Measurements from ENCODE around the gene CDC14A.
"Not testable (repeated sequence)": the region's sequence is repeated elsewhere in the genome, so short reads cannot be mapped to it uniquely, and the experiment has no call there.

CDC14A gene

GRCh38 chr1:100366209-100366525 is 13.9 kb downstream of the CDC14A start:
- no peak overlapping the region for H3K4me2 ChIP-seq

GRCh38 chr1:100369339-100369738 is 17.0 kb downstream of the CDC14A start:
- H3K4me3 ChIP-seq, H3K27ac ChIP-seq, H3K9ac ChIP-seq, H3K4me1 ChIP-seq, H3K4me2 ChIP-seq, H3K27me3 ChIP-seq: not testable (repeated sequence)
- Histone ChIP-seq H3K9me3 (replicated peaks in 1 of 11) (peaks cover 9 to 37% (median 29%) of the 10 kb centered on the region in 11 experiments; a peak in 20 of 22 replicates), H4K20me1 (peaks cover 0 to 22% (median 0%) of the 10 kb centered on the region in 11 experiments; a peak in 4 of 22 replicates), H3K36me3 (peaks cover 17 to 65% (median 46%) of the 10 kb centered on the region in 11 experiments; a peak in 19 of 22 replicates)

More at GRCh38 chr1:100366209-100366525, 13.9 kb downstream of the CDC14A start:
- H4K20me1 ChIP-seq, result peaks cover 0 to 22% (median 0%) of the 10 kb centered on the region in 11 experiments; a peak in 6 of 22 replicates
- H3K4me3 ChIP-seq, result no peak overlapping the region
- no peaks in the 10 kb centered on the region for H3K27me3 ChIP-seq
- no peak overlapping the region for H3K27ac ChIP-seq
- no peak overlapping the region for H3K9ac ChIP-seq
- H3K9me3 ChIP-seq (replicated peaks in 1 of 11), result peaks cover 9 to 30% (median 22%) of the 10 kb centered on the region in 11 experiments; a peak in 20 of 22 replicates
- no peak for TF ChIP-seq Cebpa-rat (IDR thresholded peaks at IDR 0.05)
- H3K36me3 ChIP-seq, result peaks cover 20 to 76% (median 62%) of the 10 kb centered on the region in 11 experiments; a peak in 21 of 22 replicates
- H3K4me1 ChIP-seq, result peaks cover 0 to 7% (median 0%) of the 10 kb centered on the region in 10 experiments; a peak in 2 of 20 replicates

GRCh38 chr1:100373953-100374352 is 21.6 kb downstream of the CDC14A start:
- H3K27me3 ChIP-seq, H3K4me3 ChIP-seq, H3K4me1 ChIP-seq, H3K9ac ChIP-seq, H3K27ac ChIP-seq, H3K4me2 ChIP-seq: not testable (repeated sequence)
- Histone ChIP-seq H3K36me3 (peaks cover 24 to 62% (median 35%) of the 10 kb centered on the region in 11 experiments; a peak in 21 of 22 replicates), H4K20me1 (peaks cover 0 to 18% (median 0%) of the 10 kb centered on the region in 11 experiments; a peak in 3 of 22 replicates), H3K9me3 (replicated peaks in 1 of 11) (peaks cover 6 to 38% (median 31%) of the 10 kb centered on the region in 11 experiments; a peak in 20 of 22 replicates)

GRCh38 chr1:100376890-100377289 is 24.6 kb downstream of the CDC14A start:
- not testable (repeated sequence) for H3K4me2 ChIP-seq, H3K4me1 ChIP-seq, H3K27ac ChIP-seq, H3K27me3 ChIP-seq, H3K4me3 ChIP-seq, H3K9ac ChIP-seq
- peaks cover 0 to 13% (median 0%) of the 10 kb centered on the region in 11 experiments; a peak in 3 of 22 replicates for H4K20me1 ChIP-seq
- peaks cover 14 to 70% (median 35%) of the 10 kb centered on the region in 11 experiments; a peak in 20 of 22 replicates for H3K36me3 ChIP-seq
- H3K9me3 ChIP-seq (replicated peaks in 1 of 11), result peaks cover 0 to 20% (median 16%) of the 10 kb centered on the region in 11 experiments; a peak in 16 of 22 replicates

GRCh38 chr1:100377590-100378361 is 25.5 kb downstream of the CDC14A start:
- TF ChIP-seq Cebpa-rat (IDR thresholded peaks at IDR 0.05), result no peak
- no peak overlapping the region for H3K4me2 ChIP-seq
- no peak overlapping the region for H3K27ac ChIP-seq
- H3K36me3 ChIP-seq, result peaks cover 14 to 63% (median 35%) of the 10 kb centered on the region in 11 experiments; a peak in 20 of 22 replicates
- peaks cover 0 to 5% (median 0%) of the 10 kb centered on the region in 10 experiments; a peak in 1 of 20 replicates for H3K4me1 ChIP-seq
- H3K4me3 ChIP-seq, result no peak overlapping the region
- H3K27me3 ChIP-seq, result no peaks in the 10 kb centered on the region
- peaks cover 0 to 20% (median 16%) of the 10 kb centered on the region in 11 experiments; a peak in 16 of 22 replicates for H3K9me3 ChIP-seq (replicated peaks in 1 of 11)
- no peak overlapping the region for H3K9ac ChIP-seq
- H4K20me1 ChIP-seq, result peaks cover 0 to 15% (median 0%) of the 10 kb centered on the region in 11 experiments; a peak in 4 of 22 replicates

- Histone ChIP-seq H3K4me1 (peaks cover 0 to 6% (median 0%) of the 10 kb centered on the region in 10 experiments; a peak in 1 of 20 replicates), H3K27ac (no peak overlapping the region), H3K4me3 (no peak overlapping the region), H3K9ac (no peak overlapping the region), H3K4me2 (no peak overlapping the region), H3K36me3 (peaks cover 14 to 67% (median 36%) of the 10 kb centered on the region in 11 experiments; a peak in 19 of 22 replicates), H3K27me3 (no peaks in the 10 kb centered on the region), H4K20me1 (peaks cover 0 to 15% (median 0%) of the 10 kb centered on the region in 11 experiments; a peak in 4 of 22 replicates), H3K9me3 (replicated peaks in 1 of 11) (peaks cover 0 to 12% (median 7%) of the 10 kb centered on the region in 11 experiments; a peak in 16 of 22 replicates)
- TF ChIP-seq Cebpa-rat (IDR thresholded peaks at IDR 0.05), result no peak
Measured at GRCh38 chr1:100378956-100379355, 26.6 kb downstream of the CDC14A start.

- Histone ChIP-seq H3K9me3 (replicated peaks in 1 of 11) (no peaks in the 10 kb centered on the region), H3K4me2 (no peak overlapping the region), H3K4me1 (peaks cover 0 to 6% (median 3%) of the 10 kb centered on the region in 10 experiments; a peak in 10 of 20 replicates), H3K9ac (no peak overlapping the region), H3K36me3 (peaks cover 14 to 63% (median 36%) of the 10 kb centered on the region in 11 experiments; a peak in 19 of 22 replicates), H3K27me3 (no peaks in the 10 kb centered on the region), H4K20me1 (peaks cover 0 to 18% (median 0%) of the 10 kb centered on the region in 11 experiments; a peak in 4 of 22 replicates), H3K27ac (no peak overlapping the region), H3K4me3 (no peak overlapping the region)
- no peak for TF ChIP-seq Cebpa-rat (IDR thresholded peaks at IDR 0.05)
Measured at GRCh38 chr1:100380635-100381034, 28.3 kb downstream of the CDC14A start.

- peaks cover 14 to 23% (median 22%) of the 10 kb centered on the region in 10 experiments for H3K4me1 ChIP-seq
- H3K4me3 ChIP-seq, result no peak overlapping the region
- no peak for TF ChIP-seq Cebpa-rat (IDR thresholded peaks at IDR 0.05)
- H3K27me3 ChIP-seq, result no peaks in the 10 kb centered on the region
- H3K36me3 ChIP-seq, result peaks cover 6 to 56% (median 33%) of the 10 kb centered on the region in 11 experiments; a peak in 19 of 22 replicates
- H3K9ac ChIP-seq, result no peak overlapping the region
- H3K4me2 ChIP-seq, result no peak overlapping the region
- H4K20me1 ChIP-seq, result peaks cover 0 to 17% (median 0%) of the 10 kb centered on the region in 11 experiments; a peak in 4 of 22 replicates
- no peaks in the 10 kb centered on the region for H3K9me3 ChIP-seq (replicated peaks in 1 of 11)
- H3K27ac ChIP-seq, result no peak overlapping the region
Measured at GRCh38 chr1:100382657-100383056, 30.4 kb downstream of the CDC14A start.

- Histone ChIP-seq H3K36me3 (peaks cover 6 to 44% (median 27%) of the 10 kb centered on the region in 11 experiments; a peak in 18 of 22 replicates), H3K9ac (no peak overlapping the region), H3K27me3 (no peaks in the 10 kb centered on the region), H3K9me3 (replicated peaks in 1 of 11) (no peaks in the 10 kb centered on the region), H4K20me1 (peaks cover 0 to 15% (median 0%) of the 10 kb centered on the region in 11 experiments; a peak in 4 of 22 replicates), H3K27ac (no peak overlapping the region), H3K4me2 (no peak overlapping the region), H3K4me3 (no peak overlapping the region), H3K4me1 (peaks cover 19 to 35% (median 33%) of the 10 kb centered on the region in 10 experiments)
- no peak for TF ChIP-seq Cebpa-rat (IDR thresholded peaks at IDR 0.05)
Measured at GRCh38 chr1:100383743-100384405, 31.6 kb downstream of the CDC14A start.

Measured in BLaER1 treated with 17β-estradiol and CSF1 and Interleukin-3, amounts not matched to agents 10 nM and 100 nM (cell line).